DLD1 (cell line): ENCODE measurements around the gene ARID1B.

Experiments
- in situ Hi-C: cut with HindIII; loops from 2 replicates; pipeline ENCODE4 v1.10.0; 2017; ENCODE audit warnings: low sequenced_read_pairs

ARID1B gene

DNA sequence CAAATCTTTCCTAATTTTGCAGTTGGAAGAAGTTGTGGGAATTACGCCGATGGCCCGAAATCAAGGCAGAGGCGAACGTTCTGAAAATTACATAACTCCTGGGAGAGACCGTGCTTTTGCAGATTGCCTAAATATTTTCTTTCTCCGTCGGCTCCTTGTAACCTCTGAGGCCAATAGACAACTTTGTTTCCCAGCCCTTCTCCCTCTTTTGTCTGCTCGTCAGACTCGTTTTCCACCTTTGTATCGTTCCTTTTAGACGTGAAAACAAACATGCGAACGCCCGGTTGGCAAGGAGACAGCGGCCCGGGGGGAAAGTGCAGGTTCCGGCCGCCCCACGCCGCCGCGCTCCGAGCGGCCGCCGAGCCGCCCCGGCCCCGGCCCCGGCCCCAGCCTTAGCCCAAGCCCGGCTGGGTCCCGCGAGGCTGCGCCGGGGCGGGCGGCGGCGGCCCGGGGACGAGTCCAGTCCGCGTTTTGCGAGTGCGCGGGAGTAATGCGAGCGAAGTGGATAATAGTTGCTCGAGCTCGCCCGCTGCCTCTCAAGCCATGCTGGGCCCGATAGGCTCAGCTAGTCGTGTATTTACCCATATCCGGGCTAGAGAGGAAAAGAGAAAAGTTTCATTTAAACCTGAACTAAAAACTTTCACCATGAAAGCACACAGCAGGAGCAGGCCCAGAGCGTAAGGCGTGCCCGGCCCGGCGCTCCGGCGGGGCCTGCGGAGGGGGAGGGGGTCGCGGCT, at the start of gene ARID1B:
TSS of gene ARID1B (plus strand) at position 539 of the 737 bp plus-strand sequence. CDS start 303 bp downstream, outside the sequence.
- in situ Hi-C loops: no loop called here

DNA sequence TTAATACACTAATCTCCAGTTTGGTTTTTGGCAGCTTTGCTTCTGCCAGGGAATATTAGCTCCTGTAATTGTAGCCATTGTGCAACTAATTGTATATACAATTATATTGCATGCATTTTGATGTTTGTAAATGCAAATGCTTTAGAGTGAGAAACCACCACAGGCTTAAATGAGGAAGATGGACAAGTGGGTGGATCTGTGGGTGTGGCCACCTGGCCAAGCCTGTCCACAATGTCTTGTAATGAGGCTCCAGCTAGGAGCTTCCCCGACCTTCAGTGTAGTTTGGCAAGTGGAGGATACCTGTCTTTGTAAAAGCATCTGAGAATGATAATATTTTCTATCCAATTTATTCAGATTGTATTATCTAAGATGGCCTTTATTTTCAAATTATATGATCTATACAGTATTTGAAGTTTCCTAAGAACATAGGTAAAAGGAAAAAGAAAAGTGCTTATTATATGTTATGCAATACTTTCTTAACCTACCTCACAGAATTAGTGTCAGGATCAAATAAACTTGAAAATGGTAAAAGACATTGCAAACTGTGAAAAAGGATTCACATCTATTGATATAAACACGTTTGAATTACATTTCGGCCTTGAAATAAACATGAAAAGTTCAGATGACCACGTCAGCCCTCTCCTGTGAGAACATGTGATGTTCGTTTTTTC, 49.3 kb upstream of the ARID1B start:
- in situ Hi-C loops: no loop called here

DNA sequence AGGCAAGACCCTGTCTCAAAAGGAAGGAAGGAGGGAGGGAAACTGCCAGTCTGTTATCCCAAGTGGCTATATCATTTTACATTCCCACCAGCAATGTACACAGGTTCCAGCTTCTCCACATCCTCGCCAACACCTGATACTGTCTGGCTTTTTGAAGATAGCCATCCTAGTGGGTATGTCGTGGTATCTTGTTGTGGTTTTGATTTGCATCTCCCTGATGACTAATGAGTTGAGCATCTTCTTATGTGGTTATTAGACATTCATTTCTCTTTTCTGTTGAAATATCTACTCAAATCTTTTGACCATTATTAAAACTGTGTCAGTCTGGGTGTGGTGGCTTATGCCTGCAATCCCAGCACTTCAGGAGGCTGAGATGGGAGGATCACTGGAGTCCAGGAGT, 47.9 kb upstream of the ARID1B start:
- in situ Hi-C loops: no loop called here

DNA sequence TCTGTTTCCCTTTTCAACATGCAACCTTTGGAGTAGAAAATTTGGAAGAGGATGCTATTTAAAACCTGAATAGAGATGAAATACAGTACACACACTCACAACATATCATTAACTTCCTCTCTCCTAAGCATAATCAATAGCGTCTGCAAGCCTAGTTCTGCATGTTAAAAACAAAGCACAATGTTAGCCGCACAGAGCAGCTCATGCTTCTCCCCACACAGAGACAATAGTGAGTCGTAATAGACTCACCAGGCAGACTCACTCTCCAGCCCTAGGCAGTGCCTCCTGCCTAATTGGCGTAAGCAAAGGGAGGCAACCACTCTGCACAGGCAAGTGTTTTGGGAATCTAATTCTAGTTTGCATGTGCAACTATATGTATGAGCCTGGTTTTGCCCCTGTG, 45.8 kb upstream of the ARID1B start:
- in situ Hi-C loops: no loop called here

DNA sequence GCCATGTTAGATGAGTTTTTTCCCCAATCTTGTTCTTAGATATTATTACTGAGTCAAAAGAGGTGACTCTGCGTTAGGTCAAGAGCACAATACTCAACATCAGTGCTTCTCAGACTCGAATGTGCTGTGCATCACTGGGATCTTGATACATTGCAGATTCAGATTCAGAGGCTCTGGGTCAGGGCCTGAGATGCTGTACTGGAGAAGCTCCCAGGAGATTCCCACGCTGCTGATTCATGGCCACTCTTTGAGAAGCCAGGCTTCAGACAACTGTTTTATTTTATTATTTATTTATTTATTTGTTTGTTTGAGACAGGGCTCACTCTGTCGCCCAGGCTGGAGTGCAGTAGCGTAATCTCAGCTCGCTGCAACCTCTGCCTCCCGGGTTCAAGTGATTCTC, 41.4 kb upstream of the ARID1B start:
- in situ Hi-C loops: no loop called here

DNA sequence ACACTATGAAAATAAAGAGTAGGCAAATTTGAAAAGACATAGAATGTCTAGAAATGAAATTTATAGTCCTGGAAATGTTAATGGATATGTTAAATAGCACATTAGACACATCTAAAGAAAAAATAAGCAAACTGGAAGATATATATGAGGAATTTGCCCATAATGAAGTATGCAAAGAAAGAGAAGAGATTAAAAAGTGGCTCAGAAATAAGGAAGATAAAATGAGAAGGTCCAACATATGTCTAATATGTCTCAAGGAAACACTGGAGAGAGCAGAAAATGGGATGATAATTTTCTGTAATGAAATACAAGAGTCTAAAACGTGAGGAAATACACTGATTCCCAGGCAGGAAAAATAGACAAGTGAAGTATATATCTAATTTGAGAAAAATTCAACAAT, 36.6 kb upstream of the ARID1B start:
- in situ Hi-C loops: no loop called here

DNA sequence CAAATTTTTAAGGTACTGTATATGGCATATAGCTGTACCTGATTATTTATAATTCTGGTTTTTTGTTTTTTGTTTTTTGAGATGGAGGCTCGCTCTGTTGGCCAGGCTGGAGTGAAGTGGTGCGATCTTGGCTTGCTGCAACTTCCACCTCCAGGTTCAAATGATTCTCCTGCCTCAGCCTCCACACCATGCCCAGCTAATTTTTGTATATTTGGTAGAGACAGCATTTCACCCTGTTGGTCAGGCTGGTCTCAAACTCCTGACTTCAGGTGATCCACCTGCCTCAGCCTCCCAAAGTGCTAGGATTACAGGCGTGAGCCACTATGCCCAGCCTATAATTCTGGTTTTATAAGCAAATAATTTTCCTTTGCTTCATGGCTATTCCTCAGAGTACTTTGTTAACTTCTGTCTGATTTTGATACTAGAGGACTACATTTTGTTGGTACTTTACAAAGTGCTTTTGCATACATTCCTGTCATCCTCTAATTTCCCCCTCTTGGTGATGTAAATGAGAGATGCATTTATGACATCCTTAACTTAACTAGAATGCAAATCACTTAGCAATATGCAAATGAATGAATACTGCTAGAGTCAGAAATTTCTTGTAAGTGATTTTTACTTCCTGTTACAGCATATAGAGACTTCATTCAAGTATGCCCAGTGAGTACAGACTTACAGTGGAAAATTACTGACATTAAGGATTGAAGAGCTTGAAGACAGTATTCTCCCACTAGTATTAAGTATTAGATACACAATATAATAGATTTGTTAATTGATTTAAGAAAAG, 35.7 kb upstream of the ARID1B start:
- in situ Hi-C loops: no loop called here

DNA sequence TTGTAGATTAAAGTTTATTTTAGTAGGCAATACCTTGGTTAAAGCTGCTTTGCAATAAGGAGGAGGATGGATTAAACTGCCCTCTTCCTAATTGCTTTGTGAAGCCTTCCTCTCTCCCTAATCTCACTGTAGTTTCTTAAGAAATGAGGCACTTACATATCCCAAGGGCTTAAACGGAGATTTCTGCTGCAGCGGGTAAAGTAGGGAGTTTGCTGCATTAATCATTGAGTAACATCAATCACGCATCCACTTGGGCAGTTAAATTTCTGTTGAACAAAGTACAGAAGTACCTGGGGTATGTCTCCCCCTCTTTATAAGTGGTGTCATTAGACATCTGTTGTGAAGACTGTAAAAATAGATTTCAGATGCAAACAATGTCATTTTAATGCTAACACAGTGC, 29.5 kb upstream of the ARID1B start:
- in situ Hi-C loops: no loop called here

DNA sequence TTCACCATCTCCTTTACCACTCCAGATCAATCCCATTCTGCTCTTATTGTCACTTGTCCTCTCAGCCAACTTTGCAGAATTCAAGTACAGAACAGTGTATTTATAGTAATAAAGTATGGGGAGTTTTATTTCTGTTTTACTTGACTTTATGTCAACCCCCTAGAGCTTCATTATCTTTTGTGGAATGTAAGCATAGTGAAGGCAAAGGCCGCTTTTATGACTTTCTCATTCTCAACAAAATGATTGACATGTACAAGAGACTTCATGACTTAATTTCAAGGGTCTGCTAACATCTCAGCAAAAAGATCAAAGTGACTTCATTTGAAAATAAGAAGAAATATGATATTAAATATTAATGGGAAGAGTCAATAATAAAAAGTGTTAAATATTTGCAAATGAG, 28.7 kb upstream of the ARID1B start:
- in situ Hi-C loops: no loop called here

DNA sequence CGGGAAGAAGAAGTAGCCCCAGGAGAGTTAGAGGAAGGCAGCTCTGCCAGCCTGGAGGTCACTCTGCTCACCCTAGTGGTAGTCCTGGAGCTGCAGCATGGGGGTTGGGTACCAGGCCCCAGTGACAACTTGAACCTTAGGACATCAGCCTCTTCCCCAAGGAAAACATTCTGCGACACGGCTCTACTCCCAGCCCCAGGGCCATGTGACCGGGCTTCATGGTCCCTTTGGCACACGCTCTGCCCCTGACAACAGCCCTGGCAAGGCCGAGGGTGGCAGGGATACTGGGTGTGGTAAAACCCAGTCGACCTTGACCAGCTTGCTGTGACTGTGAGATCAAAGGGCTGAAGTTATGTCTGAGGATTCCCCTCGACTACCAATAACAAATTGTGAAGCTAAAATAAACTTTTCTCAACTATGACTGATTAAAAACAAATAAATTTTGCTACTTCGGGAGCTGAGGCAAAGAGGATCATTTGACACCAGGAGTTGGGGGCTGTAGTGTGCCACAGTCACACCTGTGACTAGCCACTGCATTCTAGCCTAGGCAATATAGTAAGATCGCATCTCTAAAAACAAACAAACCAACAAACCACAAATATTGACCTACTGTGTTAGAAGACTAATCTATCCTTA, 24.4 kb upstream of the ARID1B start:
- in situ Hi-C loops: no loop called here

DNA sequence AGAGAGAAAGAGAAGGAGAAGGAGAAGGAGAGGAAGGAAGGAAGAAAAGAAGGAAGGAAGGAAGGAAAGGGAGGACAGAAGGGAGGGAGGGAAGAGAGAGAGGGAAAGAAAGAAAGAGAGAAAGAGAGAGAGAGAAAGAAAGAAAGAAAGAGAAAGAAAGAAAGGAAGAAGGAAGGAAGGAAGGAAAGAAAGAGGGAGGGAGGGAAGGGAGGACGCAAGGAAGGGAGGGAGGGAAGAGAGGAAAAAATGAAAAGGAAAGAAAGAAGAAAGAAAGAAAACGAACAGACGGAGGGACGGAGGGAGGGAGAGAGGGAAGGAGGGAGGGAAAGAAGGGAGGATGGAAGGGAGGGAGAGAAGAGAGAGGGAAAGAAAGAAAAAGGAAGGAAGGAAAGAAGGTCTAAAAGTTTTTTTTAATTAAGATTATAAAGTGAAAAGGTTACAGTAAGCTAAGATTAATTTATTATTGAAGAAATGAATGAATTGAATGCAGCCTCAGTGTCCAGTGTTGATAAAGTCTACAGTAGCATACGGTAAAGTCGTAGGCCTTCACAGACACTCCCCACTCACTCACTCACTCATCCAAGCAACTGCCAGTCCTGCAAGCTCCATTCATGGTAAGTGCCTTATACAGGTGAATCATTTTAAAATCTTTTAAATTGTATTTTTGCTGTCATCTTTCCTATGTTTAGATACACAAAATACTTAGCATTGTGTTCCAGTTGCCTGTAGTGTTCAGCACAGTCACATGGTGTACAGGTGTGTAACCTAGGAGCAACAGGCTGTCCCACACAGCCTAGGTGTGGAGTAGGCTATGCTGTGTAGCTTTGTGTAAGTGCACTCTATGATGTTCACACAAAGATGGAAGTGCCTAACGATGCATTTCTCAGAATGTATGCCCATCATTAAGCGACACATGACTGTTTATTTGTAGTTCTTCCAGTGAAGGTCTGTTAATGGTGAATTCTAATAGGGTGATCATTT, 20.3 kb upstream of the ARID1B start:
- in situ Hi-C loops: no loop called here

DNA sequence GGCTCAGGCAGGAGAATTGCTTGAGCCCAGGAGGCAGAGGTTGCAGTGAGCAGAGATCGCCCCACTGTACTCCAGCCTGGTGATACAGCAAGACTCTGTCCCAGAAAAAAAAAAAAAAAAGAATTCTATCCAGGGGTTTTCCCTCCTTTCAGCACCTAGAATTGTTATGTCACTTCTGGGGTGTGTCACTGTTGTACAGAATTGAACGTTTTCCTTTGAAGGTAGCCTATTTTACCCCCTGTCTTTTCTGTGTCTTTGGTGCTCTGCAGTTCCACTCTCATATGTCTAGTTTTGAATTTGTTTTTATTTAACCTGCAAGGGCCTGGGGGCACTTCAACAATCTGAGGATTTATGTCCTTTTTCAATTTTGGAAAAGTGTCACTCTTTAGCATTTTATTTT, 19.3 kb upstream of the ARID1B start:
- in situ Hi-C loops: no loop called here

DNA sequence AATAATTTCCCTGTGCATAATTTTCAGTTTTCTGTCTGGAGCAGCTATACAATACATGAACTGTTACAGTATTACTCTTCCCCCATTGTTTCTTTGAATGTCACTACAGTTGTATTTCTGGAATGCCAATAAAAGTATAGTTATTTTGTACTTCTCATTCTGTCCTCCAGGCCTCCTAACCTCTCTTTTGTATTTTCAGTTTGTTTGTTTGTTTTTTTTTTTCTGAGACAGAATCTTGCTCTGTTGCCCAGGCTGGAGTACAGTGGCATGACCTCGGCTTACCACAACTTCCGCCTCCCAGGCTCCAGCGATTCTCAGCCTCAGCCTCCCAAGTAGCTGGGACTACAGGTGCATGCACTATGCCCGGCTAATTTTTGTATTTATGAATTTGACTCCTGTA, 16.8 kb upstream of the ARID1B start:
- in situ Hi-C loops: no loop called here

DNA sequence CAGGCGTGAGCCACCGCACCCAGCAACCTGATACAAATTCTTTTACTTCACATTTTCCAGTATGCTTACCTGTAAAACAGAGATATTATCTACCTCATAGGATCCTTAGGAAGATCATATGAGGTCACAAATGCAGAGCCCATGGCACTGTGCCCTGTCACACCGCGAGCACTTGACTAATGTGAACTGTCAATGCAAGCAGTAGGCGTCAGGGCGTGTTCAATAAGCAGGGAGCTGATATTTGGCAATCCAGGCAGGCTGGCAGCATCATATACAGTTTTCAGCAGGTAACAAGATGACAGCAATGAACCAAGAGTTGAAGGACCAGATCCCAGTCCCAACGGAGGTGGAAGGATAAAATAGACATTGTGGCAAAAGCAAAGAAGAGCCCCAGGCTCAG, 14.6 kb upstream of the ARID1B start:
- in situ Hi-C loops: no loop called here

DNA sequence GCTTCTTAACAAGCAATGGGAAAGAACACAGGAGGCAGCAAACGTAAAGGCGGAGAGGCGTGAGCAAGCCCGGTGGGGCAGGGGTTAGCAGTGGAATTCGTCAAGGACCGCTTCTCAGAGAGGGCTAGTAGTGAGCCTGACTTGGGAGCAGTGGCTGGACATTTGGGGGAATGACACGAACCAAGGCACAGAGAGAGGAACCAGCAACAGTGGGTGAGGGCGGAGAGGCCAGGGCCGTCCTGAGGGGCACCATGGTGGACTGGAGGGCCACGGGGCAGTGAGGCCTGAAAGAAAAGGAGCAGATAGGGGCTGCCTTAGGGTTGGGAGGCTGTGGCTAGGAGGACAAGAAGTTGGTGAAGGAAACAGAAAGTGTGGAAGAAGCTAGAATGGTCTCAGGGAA, 12.1 kb upstream of the ARID1B start:
- in situ Hi-C loops: no loop called here

DNA sequence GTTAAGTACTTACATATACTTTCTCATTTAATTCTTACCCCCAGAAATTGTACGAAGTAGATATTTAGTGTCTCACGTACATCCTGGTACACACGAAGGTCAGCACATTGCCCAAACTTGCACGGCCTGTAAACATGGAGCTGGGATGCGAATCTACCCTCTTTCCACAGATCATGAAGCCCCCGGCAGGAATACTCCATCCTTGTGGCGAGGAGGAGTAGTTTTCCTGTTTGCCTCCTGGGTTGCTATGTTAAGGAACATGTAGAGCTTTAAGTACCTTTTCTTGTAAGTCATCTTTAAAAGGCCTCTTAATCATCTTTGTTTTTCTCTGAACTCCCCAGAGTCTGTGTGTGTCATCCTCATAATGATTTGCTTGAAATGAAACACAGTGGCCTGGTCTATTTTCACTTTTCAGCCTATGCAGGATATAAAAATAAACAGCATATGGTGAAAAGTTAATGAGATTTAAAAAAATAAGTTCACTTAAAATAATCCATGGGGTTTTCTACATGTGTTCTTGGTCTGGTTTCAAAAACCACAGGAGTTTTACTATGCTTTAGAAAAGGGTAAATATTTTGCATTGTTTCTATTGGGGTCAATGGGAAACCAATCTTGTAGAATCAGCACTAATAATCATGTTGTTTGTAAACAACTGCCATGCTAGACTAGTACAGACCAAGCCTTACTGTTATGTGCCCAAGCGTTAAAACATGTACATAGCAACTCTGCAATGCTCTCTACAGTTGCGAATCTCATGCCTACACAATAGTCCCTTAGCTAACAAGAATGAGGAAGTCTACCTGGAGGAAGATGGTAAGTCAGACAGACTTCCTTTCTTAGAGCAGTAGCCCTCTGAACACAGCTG, 9.3 kb upstream of the ARID1B start:
- in situ Hi-C loops: no loop called here

DNA sequence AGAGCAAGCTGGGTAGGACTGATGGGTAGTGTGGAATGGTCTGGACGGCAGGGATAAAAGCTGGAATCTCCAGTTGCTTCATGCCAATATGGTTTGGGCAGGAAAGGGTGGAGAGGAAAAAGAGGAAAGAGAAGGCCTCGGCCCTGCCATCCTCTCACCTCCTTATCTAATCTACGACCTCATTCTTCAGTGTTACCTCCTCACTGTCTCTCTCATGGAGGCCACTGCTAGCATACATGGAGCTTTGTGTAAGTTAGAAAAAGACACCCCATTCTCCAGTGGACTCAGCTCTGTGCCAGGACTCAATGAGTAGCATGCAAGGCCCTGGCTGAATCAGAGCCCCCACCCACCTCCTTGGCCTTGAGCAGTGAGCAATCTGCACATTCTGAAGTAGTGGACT, 6.1 kb upstream of the ARID1B start:
- in situ Hi-C loops: no loop called here

DNA sequence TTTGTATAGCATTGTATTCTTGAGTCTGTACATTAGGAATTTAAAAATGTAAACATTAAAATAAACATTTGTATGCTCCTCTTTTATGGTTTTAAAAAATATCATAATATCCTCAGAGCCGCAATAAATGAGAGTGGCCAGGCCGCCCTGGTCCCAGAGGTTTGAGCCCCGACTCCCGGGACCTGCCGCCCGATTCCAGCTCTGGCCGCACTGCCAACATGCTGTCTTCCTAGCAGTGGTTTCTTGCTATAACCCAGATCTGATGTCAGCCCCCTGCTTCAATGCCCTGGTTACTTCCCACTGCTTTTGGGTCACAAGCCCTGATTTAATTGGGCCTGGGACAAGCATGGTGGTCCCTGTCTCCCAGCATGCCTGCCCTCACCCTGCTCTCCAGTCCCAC, 5.4 kb upstream of the ARID1B start:
- in situ Hi-C loops: no loop called here

DNA sequence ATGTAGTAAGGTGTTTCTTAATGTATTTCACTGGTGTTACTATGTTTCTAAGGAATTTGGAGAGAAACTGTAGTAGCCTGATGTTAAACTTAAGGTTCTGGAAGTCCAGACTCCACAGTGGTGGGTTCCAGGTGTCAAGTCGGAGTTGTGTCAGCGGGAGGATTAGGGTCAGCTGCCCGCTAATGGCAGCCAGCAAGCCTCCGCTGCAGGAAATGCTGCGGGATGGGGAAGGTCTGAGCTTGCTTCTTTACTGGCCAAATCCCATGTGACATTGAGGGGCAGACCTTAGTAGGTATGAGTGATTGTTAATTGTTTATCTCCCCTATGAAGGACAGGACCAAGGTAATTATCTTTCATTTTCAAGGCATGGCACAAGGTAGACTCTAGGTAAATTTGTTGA, 3.7 kb upstream of the ARID1B start:
- in situ Hi-C loops: no loop called here
